GM18858 (cell line): ENCODE data around the gene TMEM115.

ENCODE experiments used
- ATAC-seq: cut with Tn5 transposase; IDR thresholded peaks from one replicate; pipeline ENCODE4 v1.9.1; 2021; ENCODE audit not compliant: unreplicated experiment

TMEM115 gene

GRCh38 chr3:50378024-50378423 is 18.7 kb upstream of the TMEM115 start:
- no peak for ATAC-seq

DNA sequence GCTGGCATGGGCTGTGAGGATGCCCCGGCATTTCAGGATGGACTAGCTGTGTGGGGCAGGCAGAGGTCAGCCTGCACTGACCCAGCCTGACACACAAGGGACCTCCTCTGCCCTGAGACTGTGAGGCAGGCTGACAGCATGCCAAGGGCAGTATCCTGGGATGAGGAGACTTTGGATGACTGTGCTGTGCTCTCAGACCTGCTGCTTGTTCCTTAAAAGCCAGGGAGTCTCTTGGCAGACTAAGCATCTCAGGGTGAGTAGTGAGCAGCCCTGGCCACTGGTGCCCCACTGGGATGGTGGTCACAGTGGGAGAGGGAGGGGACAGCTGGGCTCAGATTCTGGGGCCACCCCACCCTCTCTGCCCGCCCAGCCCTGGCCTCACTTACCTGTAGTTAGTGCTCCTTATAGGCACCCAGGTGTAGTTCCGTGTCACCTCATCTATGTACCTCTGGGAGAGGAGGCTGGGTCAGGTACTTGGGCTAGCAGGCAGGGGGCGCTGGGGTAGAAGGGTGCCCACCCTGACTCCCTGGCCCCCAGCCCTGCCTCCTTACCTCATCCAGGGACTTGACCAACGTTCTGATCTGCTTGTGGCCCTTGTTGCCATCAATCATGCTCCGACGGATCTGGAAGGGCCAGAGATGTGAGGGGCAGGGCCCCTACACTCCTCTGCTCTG is 16.1 kb upstream of the TMEM115 start:
- no peak for ATAC-seq

DNA sequence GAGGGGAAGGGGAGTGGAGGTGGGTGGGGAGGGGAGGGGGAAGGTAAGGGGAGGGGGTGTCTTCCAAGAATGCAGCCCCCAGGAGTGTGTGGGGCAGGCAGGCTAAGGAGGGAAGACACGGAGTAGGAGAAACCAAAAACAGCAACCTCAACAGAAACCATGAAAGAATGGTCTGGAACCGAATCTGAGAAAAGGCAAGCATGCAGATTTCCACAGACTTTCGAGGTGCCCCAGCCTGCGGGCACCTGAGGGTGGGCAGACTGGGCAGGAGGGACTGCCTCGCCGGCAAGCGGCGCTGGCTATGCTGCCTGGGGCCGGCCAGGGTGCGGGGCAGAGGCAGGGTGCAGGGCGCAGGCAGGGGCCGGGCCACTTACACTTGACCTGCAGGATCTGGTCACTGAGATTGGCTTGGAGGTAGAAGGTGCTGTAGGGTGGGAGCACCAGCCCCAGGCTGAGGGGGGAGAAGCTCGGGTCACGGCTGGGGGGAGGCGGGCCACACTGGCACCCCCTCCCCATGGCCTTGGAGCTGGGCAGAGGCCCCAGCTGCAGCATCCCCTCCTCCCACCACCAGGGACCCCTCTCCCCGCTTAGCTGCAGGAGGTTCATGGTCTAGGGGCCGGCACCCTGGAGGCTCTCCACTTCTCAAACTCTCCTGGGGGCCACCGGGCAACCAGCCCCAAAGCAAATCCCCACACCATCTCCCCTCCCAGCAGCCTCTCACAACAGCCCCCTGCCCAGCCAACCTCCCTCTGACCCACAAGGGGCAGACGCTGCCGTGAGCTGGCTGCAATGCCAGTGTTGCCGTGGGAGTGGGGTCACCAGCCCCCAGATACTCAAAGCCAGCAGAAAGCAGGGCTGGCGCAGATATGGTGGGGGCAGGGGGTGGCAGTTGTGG is 15.3 kb upstream of the TMEM115 start:
- no peak for ATAC-seq

DNA sequence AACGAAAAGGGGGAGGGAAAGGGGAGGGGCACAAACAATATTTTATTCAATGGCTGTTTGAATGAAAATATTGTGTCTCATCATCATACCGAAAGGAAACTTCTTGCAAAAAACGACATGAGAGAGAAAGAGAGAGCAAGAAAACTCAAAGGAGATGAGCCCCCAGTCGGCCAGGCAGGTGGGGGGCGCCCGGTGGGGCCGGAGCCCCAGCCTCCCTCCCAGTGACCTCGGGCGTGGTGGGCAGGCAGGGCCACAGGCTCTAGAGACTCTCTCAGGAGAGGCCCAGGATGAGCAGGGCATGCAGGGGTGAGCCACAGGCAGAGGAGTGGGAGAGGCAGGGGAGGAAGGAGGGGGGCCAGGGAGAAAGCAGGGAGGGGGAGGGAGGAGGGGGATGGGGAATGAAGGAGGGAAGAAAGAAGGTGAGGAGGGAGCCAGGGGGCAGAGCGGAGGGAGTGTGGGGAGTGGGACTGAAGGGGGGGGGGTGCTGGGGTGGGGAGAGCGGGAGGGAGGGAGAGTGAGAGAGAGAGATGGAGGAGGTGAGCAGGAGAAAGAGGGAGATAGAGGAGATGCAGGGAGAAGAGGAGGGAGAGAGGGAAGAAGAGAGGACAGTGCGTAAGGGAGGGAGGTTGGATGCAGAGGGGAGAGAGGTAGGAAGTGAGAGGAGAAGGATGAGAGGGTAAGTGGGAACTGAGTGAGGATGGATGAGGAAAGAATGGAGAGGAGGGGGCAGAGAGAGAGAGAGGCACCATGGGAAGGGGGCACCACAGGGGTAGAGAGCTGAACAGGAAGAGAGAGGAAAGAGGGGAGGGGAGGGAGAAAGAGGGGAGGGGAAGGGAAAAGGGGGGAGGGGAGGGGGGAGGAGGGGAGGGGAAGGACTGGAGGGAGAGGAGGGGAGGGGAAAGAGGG is 14.1 kb upstream of the TMEM115 start:
- ATAC-seq: no peak

DNA sequence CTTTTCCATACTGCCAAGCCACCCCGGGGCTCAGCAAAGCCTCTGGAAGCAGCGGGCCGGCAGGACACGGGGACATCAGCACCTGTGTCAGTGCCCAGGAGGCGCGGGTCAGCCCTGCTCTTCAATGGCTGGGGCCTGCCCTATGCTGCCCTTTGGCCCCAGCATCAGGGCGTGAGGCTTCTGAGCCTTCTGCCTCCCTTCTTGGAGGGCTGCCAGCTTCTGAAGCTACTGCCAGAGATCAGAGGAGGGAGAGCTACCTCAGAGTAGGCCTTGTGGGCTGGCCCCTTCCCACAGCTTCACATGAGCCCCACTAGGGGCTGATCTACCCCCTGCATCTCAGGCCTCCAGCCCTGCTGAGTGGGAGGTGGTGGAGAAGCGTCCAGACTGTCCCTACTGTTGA is 13.0 kb upstream of the TMEM115 start:
- ATAC-seq: no peak

- no peak for ATAC-seq
Observed at GRCh38 chr3:50371133-50371685, 11.9 kb upstream of the TMEM115 start.

DNA sequence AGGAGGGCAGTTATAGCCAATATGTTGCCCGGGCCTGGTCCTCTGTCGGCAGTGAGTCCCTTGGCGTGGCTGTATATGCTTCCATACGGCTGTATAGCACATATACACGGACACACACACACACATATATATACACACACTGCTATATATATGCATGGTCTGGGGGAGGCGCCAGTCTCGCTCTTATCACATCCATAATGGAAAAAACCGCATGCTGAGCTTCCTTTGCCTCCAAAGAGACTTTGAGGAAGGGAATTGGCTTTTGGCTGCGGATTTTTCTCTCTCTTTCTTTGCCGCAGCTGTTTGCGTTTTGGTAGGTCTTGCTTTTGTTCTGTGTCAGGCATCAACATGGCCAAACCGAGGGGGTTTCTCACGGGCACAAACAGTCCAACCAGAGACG is 11.3 kb upstream of the TMEM115 start:
- ATAC-seq: no peak

DNA sequence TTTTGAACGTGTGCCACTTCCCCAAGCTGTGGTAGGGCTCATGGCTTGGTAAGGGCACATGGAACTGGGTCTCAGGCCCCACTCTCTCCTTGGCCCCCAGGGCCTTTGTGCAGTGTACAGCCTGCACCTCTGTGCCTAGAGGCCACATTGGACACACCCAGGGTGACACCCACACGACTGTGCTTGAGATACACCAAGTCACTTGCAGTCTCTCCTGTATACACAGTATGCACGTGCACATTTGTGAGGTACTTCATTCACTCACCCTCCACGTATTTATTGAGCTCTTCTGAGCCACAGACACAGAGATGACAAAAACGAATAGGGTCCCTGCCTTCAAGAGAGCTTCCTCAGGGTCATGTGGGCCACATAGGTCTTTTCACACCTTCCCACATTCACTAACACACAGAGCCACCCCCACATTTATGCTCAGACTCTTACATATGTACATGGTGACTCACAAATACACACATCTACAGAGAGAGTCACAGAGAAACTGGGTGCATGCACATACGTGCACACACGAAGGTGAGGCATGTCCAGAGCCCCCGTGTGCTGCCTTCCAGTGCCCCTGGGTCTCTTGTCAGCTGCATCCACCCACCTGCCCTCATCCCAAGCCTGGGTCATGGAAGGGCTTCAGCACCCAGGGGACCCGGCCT is 9.8 kb upstream of the TMEM115 start:
- ATAC-seq: no peak

- ATAC-seq: no peak
Observed at GRCh38 chr3:50365842-50366220, 6.5 kb upstream of the TMEM115 start.

DNA sequence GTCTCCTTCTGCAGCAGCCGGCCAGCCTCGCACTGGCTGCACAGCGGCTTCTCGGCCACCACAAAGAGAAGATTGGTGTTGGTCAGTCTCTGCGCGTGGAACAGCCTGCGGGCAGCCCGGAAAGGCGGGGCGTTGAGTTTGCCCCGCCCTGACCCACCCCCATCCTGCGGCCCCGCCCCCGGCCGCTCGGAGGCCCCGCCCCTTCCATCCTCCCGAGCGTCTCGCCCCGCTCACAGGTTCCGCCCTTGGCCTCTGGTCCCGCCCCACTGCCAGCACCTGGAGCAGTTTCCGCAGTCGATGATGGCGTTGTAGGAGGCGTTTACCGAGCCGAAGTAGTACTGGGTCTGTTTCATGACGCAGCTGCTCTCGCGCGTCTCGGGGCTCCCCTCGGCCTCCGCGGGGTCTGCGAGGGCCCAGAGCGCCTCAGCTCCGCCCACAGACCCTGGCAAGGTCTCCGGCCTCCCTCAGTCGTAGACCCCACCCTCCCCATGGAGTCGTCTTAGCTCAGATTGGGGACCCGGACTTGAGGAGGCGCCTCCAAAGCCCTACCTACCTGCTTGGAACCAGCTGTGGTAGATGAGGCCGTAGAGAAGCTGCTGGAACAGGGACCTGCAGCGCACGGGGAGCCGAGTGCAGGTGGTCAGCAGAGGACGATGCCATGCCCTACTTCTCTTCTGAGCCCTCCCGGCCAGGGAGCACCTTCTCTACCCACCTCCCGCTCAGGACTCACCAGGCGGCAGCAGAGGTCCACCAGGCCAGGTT is 5.9 kb upstream of the TMEM115 start:
- peak; percentile 60 for ATAC-seq

DNA sequence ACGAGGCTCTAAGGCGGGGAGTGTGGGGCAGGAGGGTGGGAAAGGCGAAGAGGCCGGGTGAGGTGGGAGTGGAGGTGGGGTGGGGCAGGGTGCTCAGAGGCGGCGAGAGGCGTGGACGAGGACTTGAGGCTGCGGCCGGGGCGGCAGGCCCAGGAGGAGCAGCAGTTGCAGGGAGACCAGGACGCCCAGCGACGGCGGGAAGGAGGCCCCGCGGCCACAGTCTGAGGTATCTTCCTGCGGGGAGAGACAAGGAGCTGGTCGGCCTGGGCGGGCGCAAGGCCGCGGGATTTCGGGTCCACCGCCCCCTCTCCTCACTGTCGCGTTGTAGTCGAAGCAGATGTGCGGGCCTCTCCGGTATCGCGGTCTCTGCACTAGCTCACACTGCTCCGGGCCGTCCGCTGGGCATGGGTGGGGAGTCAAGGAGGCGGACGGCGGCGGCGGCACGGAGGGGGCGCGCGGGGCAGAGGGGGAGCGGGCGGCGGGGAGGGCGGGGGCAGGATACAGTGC is 5.3 kb upstream of the TMEM115 start:
- no peak for ATAC-seq

DNA sequence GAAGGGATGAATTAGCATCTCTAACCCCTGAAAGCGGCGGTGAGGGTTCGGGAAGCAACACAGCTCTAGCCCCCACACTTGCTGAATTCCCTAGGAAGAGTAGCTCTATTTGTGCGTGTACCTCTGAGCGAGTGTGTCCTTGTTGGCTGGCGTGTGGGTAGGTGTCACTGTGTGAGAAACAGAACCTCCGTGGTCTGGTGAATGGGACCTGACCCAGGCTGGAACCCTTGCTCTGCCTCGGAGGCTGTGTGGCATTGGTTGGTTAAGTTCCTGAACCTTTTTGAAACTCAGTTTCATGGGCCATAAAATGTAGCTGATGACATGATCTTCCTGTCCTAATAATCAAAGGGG is 414 bp upstream of the TMEM115 start:
- no peak for ATAC-seq

- no peak for ATAC-seq
Observed at GRCh38 chr3:50358355-50358910, 888 bp downstream of the TMEM115 start.

DNA sequence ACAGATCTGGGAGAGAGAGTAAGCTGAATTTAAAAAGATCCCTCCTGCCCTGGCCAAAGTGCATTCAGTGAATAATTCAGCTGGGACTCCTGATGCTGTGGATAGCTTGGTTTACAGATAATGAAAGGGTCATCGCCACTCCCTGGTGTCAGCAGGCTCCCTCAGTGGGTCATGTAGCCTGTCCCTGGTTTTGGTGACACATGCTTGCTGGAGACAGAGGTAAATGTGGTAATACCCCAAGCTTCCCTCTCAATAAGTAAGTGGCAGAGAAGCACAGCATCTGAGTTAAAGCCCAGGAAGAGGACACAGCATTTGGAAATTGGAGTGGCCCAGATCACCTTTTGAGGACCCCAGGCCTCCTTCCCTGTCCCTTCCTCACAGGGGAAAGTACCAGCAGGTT is 1.8 kb downstream of the TMEM115 start:
- ATAC-seq: no peak

DNA sequence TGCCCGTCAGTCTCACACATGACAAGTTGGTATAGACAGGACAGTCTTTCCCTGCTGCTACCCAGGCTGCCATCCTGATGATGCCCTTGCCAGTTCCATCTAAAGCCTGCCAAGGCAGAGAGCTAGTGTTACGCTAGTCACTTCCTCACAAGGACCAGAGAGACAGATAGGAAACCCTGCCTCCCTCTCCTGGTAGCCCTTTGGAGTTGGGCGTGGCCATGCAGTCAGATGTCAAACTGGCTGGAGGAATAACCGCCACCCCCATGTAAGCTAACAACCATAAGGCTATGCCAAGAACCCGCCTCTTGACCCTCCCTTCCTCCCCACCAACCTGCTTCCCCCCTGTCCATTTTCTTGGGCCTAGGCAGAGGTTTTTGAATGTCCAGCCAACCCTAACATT is 2.8 kb downstream of the TMEM115 start:
- no peak for ATAC-seq

GRCh38 chr3:50355829-50356552 is 3.3 kb downstream of the TMEM115 start:
- no peak for ATAC-seq

- no peak for ATAC-seq
Observed at GRCh38 chr3:50354850-50355249, 4.5 kb downstream of the TMEM115 start.

DNA sequence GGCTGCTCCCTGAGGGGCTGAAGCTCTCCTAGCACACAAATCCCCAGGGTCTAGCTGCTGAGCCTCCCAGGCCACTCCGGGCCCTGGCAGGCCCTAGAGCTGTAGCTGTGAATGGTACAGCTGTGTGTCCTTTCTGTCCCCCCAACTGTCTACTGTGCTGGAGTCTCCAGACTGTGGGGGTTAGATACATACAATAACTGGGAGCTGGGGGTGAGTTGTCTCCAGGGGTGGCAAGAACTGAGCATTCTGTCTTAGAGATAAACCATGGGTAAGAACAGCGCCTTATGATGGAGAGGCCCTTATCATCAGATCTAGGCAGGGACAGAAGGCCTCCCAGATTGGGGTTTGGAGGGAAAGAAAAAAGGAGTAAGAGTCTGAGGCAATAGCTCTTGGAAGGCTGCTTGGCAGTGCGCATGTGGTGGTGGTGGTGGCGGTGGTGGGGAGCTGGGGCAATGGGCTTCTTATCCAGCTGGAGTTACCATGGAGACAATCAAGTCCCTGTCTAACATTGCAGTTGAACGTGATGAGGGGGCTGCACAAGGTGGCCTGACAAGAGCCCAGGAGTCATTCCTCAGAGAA is 5.0 kb downstream of the TMEM115 start:
- ATAC-seq: no peak
